ENCODE measurements around the gene CSNK1G2.

The CSNK1G2 gene

DNA sequence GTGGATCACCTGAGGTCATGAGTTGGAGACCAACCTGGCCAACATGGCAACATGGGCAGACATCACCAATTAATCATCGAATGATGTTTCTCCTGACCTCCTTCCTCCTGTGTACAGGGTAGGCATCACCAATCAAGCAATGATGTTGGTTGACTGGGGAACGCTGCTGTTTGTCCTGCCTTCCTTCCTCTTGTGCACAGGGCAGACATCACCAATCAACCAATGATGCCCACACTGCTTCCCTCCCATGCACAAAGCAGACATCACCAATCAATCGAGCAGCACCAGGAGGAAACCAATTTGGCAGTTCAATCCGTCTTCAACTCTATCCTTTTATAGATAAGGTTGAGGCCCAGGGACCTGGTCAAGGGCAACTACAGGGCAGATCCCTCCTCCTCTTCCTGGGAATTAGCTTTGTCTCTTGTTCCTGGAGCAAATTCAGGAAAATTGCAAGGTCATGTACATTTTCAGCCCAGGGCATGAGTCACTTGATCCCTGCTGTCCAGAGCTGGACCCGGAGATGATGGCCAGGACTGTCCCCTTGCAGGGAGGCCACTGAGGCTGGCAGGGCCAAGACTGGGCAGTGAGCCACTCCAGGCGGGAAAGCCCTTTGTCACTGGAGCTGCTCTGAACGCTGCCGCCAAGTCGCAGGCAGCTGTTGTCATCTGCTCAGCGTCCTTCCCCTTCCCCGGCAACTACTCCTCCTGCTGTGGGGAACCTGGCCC lies 5.3 kb upstream of the CSNK1G2 start:
- TF ChIP-seq TARDBP (IDR thresholded peaks at IDR 0.05): no peak
- no peak for TF ChIP-seq CTBP1 (IDR thresholded peaks at IDR 0.05; ENCODE audit: borderline replicate concordance)
- no peak for TF ChIP-seq LEF1 (IDR thresholded peaks at IDR 0.05; ENCODE audit: borderline replicate concordance)
- no peak for TF ChIP-seq ARNT (IDR thresholded peaks at IDR 0.05)
- no peak for TF ChIP-seq ELF4 (IDR thresholded peaks at IDR 0.05)
- no peak for TF ChIP-seq BHLHE40 (IDR thresholded peaks at IDR 0.05; ENCODE audit: borderline replicate concordance)
- TF ChIP-seq NFRKB (IDR thresholded peaks at IDR 0.05): no peak
- TF ChIP-seq SUZ12 (IDR thresholded peaks at IDR 0.05): no peak
- no peak for TF ChIP-seq SP1 (IDR thresholded peaks at IDR 0.05)
- no peak for TF ChIP-seq ZNF384 (IDR thresholded peaks at IDR 0.05)
- TF ChIP-seq FOXA1 (IDR thresholded peaks at IDR 0.05): no peak
- no peak for TF ChIP-seq HDGF (IDR thresholded peaks at IDR 0.05; ENCODE audit: borderline replicate concordance)
- TF ChIP-seq FOXM1 (IDR thresholded peaks at IDR 0.05; ENCODE audit: borderline replicate concordance): no peak
- TF ChIP-seq, protein P1, sequence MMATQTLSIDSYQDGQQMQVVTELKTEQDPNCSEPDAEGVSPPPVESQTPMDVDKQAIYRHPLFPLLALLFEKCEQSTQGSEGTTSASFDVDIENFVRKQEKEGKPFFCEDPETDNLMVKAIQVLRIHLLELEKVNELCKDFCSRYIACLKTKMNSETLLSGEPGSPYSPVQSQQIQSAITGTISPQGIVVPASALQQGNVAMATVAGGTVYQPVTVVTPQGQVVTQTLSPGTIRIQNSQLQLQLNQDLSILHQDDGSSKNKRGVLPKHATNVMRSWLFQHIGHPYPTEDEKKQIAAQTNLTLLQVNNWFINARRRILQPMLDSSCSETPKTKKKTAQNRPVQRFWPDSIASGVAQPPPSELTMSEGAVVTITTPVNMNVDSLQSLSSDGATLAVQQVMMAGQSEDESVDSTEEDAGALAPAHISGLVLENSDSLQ (IDR thresholded peaks at IDR 0.05): no peak
- TF ChIP-seq FOXK2 (IDR thresholded peaks at IDR 0.05): no peak
- no peak for TF ChIP-seq L3MBTL2 (conservative IDR thresholded peaks at IDR 0.05)
- POLR2A ChIA-PET: no interaction called here
- no peak for DNase-seq (ENCODE audit: extremely low spot score)
- CTCF ChIA-PET: no interaction called here

DNA sequence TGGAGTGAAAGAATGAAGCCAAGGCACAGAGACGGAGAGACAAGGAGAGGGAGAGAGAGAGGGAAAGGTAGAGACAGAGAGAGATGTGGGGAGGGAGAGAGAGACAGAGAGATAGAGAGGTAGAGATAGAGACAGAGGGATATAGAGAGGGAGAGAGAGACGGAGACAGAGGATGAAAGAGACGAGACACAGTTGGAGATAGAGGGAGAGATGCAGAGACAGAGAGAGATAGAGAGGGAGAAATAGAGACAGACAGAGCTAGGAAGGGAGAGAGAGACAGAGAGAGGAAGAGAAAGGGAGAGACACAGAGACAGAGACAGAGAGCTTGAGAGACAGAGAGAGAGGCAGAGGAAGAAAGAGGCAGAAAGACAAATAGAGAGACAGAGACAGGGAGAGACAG lies 4.5 kb upstream of the CSNK1G2 start:
- POLR2A ChIA-PET: interaction anchor here (0.7 kb wide), 1 partner anchor 123 kb away, joined by 3 read pairs; no protein-coding TSS in a partner anchor
- TF ChIP-seq ELF4 (IDR thresholded peaks at IDR 0.05) (no peak), FOXM1 (IDR thresholded peaks at IDR 0.05; ENCODE audit: borderline replicate concordance) (no peak), HDGF (IDR thresholded peaks at IDR 0.05; ENCODE audit: borderline replicate concordance) (no peak), NFRKB (IDR thresholded peaks at IDR 0.05) (no peak), LEF1 (IDR thresholded peaks at IDR 0.05; ENCODE audit: borderline replicate concordance) (no peak), CTBP1 (IDR thresholded peaks at IDR 0.05; ENCODE audit: borderline replicate concordance) (no peak), L3MBTL2 (conservative IDR thresholded peaks at IDR 0.05) (no peak), FOXK2 (IDR thresholded peaks at IDR 0.05) (no peak), ARNT (IDR thresholded peaks at IDR 0.05) (no peak), TARDBP (IDR thresholded peaks at IDR 0.05) (no peak), ZNF384 (IDR thresholded peaks at IDR 0.05) (no peak), FOXA1 (IDR thresholded peaks at IDR 0.05) (no peak), SP1 (IDR thresholded peaks at IDR 0.05) (no peak), SUZ12 (IDR thresholded peaks at IDR 0.05) (no peak), BHLHE40 (IDR thresholded peaks at IDR 0.05; ENCODE audit: borderline replicate concordance) (no peak)
- TF ChIP-seq, protein P1 (IDR thresholded peaks at IDR 0.05): no peak
- CTCF ChIA-PET: no interaction called here
- no peak for DNase-seq (ENCODE audit: extremely low spot score)

DNA sequence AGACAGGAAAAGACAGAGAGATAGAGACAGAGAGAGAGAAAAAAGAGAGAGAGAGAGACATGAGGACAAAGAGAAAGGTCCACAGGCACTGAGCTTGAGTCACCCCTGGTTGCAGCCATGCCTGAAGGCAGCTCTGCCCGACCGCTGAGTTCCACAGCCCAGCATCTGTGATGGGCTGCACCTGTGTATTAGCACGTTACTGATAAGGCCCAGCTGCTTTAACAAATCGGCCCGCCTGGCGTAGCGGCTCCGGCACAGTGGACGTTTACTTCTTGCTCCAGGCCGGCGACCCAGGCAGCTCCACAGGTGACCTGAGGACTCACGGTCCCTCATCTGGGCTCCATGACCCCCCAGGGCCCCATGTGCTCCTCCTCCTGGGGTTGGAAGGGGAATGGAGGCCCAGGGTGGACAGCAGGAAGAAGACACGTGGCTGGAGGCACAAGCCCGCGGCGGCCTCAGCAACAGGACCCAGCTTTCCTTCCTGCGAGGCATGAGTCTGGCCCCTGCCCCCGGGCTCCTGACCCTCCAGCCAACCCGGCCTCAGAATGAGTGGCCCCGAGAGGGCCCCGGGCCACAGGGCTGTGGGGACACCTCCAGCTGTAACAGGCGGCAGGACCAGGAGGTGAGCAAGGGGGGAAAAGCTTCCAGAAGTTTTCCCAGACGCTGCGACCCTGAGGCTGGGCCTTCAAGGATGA lies 3.9 kb upstream of the CSNK1G2 start:
- TF ChIP-seq, protein P1 (IDR thresholded peaks at IDR 0.05): no peak
- TF ChIP-seq HDGF (IDR thresholded peaks at IDR 0.05; ENCODE audit: borderline replicate concordance): no peak
- no peak for TF ChIP-seq L3MBTL2 (conservative IDR thresholded peaks at IDR 0.05)
- TF ChIP-seq FOXM1 (IDR thresholded peaks at IDR 0.05; ENCODE audit: borderline replicate concordance): no peak
- DNase-seq (ENCODE audit: extremely low spot score): no peak
- ChIA-PET POLR2A (interaction anchor here (0.7 kb wide), 1 partner anchor 122 kb away, joined by 3 read pairs; no protein-coding TSS in a partner anchor), CTCF (no interaction called here)

DNA sequence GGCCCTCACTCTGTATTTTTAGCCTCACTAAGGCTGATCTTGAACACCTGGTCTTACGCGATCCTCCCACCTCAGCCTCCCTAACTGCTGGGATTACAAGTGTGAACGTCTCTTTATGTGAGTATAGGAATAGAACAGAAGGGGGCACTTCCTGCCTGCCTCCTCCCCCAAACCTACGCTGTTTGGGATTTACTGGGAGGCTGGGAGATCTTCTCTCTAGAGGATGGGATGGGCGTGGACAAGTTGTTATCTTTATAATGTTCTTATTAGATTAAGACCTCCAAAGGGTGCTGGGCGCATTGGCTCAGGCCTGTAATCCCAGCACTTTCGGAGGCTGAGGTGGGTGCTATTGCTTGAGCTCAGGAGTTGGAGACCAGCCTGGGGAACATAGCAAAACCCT lies 2.9 kb upstream of the CSNK1G2 start:
- no peak for DNase-seq (ENCODE audit: extremely low spot score)
- POLR2A ChIA-PET: no interaction called here
- TF ChIP-seq ELF4 (IDR thresholded peaks at IDR 0.05) (no peak), HDGF (IDR thresholded peaks at IDR 0.05; ENCODE audit: borderline replicate concordance) (no peak), FOXK2 (IDR thresholded peaks at IDR 0.05) (no peak), CTBP1 (IDR thresholded peaks at IDR 0.05; ENCODE audit: borderline replicate concordance) (no peak), LEF1 (IDR thresholded peaks at IDR 0.05; ENCODE audit: borderline replicate concordance) (no peak), TARDBP (IDR thresholded peaks at IDR 0.05) (no peak), L3MBTL2 (conservative IDR thresholded peaks at IDR 0.05) (no peak), SUZ12 (IDR thresholded peaks at IDR 0.05) (no peak), FOXM1 (IDR thresholded peaks at IDR 0.05; ENCODE audit: borderline replicate concordance) (no peak), SP1 (IDR thresholded peaks at IDR 0.05) (no peak)
- TF ChIP-seq, protein P1 (IDR thresholded peaks at IDR 0.05): no peak
- CTCF ChIA-PET: no interaction called here
